Osteocyte (in vitro differentiated cells): Measurements from ENCODE around the gene FOXN3. TPM values are rescaled to one million over a fixed set of nuclear protein-coding genes. Genes with fewer than 3 reads are reported as not detected.
"Not testable (repeated sequence)": the region's sequence is repeated elsewhere in the genome, so short reads cannot be mapped to it uniquely, and the experiment has no call there.

Experiments used
- DNase-seq: peaks from one replicate; pipeline ENCODE4 v3.0.0; 2021; ENCODE audit warnings: mixed read lengths; ENCODE audit not compliant: unreplicated experiment; ENCODE audit errors: extremely low spot score
- H3K27ac Mint-ChIP-seq: one replicate; pipeline ENCODE4 v1.8.0; 2021; ENCODE audit warnings: mild to moderate bottlenecking, mixed read lengths; ENCODE audit not compliant: unreplicated experiment
- H3K27me3 Mint-ChIP-seq: one replicate; pipeline ENCODE4 v1.8.0; 2021; ENCODE audit warnings: mixed read lengths; ENCODE audit not compliant: unreplicated experiment
- H3K36me3 Mint-ChIP-seq: one replicate; pipeline ENCODE4 v1.8.0; 2021; ENCODE audit warnings: mixed read lengths; ENCODE audit not compliant: unreplicated experiment
- H3K4me1 Mint-ChIP-seq: one replicate; pipeline ENCODE4 v1.8.0; 2021; ENCODE audit warnings: mixed read lengths; ENCODE audit not compliant: unreplicated experiment
- H3K4me3 Mint-ChIP-seq: one replicate; pipeline ENCODE4 v1.8.0; 2021; ENCODE audit warnings: mild to moderate bottlenecking, moderate library complexity, mixed read lengths; ENCODE audit not compliant: unreplicated experiment
- H3K9me3 Mint-ChIP-seq: one replicate; pipeline ENCODE4 v1.8.0; 2021; ENCODE audit warnings: mixed read lengths; ENCODE audit not compliant: unreplicated experiment
- total RNA-seq: library from RNA; stranded (reverse); gene quantifications from 2 replicates; pipeline ENCODE4 v1.2.1, GENCODE V29; 2021
- TF ChIP-seq, protein P1 (sequence below): fragments of 200-600 bp; sonication (generic); IDR thresholded peaks from 2 replicates; pipeline ENCODE4 v1.5.0; 2021; ENCODE audit warnings: antibody characterized with exemption, mild to moderate bottlenecking, moderate library complexity

FOXN3 gene
- total RNA-seq, 1 donor from 2014 or later = 120 TPM

DNA sequence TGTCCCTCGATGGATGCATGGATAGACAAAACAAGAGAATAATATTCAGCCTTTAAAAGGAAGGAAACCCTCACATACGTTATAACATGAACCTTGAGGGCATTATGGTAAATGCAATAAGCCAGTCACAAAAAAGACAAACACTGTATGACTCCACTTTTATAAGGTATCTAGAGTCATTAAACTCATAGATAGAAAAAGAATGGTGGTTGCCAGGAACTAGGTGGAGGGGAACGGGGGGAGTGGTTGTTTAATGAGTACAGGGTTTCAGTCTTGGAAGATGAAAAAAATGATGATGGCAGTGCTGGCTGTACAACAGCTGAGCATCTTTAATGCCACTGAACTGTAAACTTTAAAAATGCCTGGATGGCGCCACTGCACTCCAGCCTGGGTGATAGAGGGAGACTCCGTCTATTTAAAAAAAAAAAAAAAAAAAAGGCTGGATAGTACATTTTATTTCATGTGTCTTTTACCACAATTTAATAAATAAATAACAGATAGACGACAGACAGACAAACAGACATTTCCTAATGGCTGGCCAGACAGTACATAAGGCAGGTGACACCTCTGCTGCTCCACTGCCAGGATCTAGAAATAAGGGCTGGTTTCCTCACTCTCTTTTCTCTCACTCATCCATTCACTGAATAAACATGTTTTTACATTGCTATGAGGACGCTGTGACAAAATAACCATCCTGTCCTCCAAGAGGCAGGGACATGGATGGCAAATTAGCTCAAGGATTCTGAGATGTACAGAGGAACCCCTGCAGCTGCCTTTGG, 118.8 kb downstream of the FOXN3 start:
- no peak overlapping the region for H3K27ac Mint-ChIP-seq
- TF ChIP-seq, protein P1, sequence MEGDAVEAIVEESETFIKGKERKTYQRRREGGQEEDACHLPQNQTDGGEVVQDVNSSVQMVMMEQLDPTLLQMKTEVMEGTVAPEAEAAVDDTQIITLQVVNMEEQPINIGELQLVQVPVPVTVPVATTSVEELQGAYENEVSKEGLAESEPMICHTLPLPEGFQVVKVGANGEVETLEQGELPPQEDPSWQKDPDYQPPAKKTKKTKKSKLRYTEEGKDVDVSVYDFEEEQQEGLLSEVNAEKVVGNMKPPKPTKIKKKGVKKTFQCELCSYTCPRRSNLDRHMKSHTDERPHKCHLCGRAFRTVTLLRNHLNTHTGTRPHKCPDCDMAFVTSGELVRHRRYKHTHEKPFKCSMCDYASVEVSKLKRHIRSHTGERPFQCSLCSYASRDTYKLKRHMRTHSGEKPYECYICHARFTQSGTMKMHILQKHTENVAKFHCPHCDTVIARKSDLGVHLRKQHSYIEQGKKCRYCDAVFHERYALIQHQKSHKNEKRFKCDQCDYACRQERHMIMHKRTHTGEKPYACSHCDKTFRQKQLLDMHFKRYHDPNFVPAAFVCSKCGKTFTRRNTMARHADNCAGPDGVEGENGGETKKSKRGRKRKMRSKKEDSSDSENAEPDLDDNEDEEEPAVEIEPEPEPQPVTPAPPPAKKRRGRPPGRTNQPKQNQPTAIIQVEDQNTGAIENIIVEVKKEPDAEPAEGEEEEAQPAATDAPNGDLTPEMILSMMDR = no peak
- H3K4me1 Mint-ChIP-seq = peaks cover 16% of the 10 kb centered on the region
- no peaks in the 10 kb centered on the region for H3K9me3 Mint-ChIP-seq
- H3K36me3 Mint-ChIP-seq = peaks cover 12% of the 10 kb centered on the region
- H3K27me3 Mint-ChIP-seq = no peaks in the 10 kb centered on the region
- H3K4me3 Mint-ChIP-seq = no peak overlapping the region
- no peak for DNase-seq

DNA sequence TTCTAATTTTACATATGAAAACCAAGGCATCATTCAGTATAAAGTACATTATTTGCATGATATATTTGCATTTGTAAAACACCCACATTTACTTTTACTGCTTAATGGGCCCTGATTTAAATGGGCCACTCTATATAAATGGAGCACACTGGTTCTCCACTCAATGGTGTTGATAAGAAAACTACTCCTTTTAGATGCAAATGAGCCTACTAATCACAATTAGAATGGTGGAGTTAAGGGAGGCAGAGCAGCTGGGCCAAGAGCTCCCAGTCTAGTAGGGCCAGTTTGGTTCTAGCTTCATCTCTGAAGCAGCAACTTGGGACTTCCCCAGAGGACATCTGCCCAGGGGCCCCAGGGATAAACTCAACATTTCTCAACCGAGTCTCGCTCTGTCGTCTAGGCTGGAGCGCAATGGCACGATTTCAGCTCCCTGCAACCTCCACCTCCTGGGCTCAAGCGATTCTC, 120.7 kb downstream of the FOXN3 start:
- Mint-ChIP-seq H3K27ac (no peak overlapping the region), H3K4me3 (no peak overlapping the region), H3K9me3 (no peaks in the 10 kb centered on the region), H3K4me1 (peaks cover 6% of the 10 kb centered on the region), H3K36me3 (peaks cover 16% of the 10 kb centered on the region), H3K27me3 (no peaks in the 10 kb centered on the region)
- TF ChIP-seq, protein P1 = no peak
- no peak for DNase-seq

DNA sequence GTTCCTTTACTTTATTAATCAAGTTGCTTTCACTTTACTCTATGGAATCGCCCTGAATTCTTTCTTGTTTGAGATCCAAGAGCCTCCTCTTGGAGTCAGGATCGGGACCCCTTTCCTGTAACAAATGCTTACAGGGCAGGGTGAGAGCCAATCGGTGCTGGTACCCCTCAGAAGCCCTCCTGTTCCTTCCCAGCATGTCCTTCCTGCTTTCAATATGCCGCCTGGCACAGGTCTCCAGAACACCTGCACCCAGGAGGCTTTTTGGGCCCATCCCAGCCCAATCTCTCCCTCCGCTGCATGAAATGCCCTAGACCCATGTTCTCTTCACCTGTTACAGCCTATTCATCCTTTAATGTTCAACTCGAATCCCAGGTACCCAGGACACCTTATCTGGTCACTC, 122.2 kb downstream of the FOXN3 start:
- peaks cover 6% of the 10 kb centered on the region for H3K4me1 Mint-ChIP-seq
- TF ChIP-seq, protein P1 = no peak
- peaks cover 18% of the 10 kb centered on the region for H3K36me3 Mint-ChIP-seq
- no peak overlapping the region for H3K27ac Mint-ChIP-seq
- no peak overlapping the region for H3K4me3 Mint-ChIP-seq
- no peak for DNase-seq
- H3K9me3 Mint-ChIP-seq = no peaks in the 10 kb centered on the region
- no peaks in the 10 kb centered on the region for H3K27me3 Mint-ChIP-seq

DNA sequence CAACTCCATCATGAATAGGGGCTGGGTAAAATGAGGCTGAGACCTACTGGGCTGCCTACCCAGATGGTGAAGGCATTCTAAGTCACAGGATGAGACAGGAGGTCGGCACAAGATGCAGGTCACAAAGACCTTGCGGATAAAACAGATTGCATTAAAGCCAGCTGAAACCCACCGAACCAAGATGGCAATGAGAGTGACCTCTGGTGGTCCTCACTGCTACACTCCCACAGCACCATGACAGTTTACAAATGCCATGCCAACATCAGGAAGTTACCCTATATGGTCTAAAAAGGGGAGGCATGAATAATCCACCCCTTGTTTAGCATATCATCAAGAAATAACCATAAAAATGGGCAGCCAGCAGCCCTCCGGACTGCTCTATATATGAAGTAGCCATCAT, 122.6 kb downstream of the FOXN3 start:
- H3K27ac Mint-ChIP-seq, H3K9me3 Mint-ChIP-seq, H3K27me3 Mint-ChIP-seq, DNase-seq, H3K4me1 Mint-ChIP-seq, H3K4me3 Mint-ChIP-seq: not testable (repeated sequence)
- peaks cover 14% of the 10 kb centered on the region for H3K36me3 Mint-ChIP-seq

DNA sequence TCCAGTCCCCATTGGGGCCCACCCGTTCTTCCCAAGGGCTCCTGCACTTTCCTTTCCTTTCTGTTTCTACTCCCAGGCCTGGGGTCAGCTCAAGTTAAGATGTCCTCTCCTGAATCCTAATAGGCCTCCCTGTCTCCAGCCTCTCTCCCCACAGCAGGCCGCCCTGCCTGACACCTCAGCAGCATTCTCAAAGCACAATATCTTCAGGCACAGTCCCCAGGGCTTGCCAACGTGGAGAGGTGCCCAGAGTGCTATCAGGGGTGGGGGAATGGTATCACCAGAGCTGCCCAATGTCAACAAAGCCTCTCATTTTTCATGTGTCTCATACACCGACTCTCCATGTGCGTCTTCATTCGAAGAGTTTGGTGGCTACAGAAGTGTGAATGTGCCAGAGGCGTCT, 123.0 kb downstream of the FOXN3 start:
- H3K27ac Mint-ChIP-seq = no peak overlapping the region
- no peaks in the 10 kb centered on the region for H3K9me3 Mint-ChIP-seq
- DNase-seq = no peak
- H3K36me3 Mint-ChIP-seq = peaks cover 12% of the 10 kb centered on the region
- H3K27me3 Mint-ChIP-seq = no peaks in the 10 kb centered on the region
- H3K4me3 Mint-ChIP-seq = no peak overlapping the region
- TF ChIP-seq, protein P1 = no peak
- H3K4me1 Mint-ChIP-seq = peaks cover 6% of the 10 kb centered on the region
